HepG2 (cell line): ENCODE results near the gene BRAT1. TPM values are rescaled to one million over a fixed set of nuclear protein-coding genes. Genes with fewer than 3 reads are reported as not detected.
"Not testable (repeated sequence)": the region's sequence is repeated elsewhere in the genome, so short reads cannot be mapped to it uniquely, and the experiment has no call there.

Experiments
- ATAC-seq: fragments of 200-7000 bp; cut with Tn5 transposase; 3 replicates; pipeline ENCODE4 v1.9.1; 2020; ENCODE audit warnings: mild to moderate bottlenecking, moderate library complexity
- BruUV-seq: library from RNA; stranded (reverse); fragments of 400-500 nt; replicated peaks from 2 replicates; lab custom pipeline; 2021; lab: Mats Ljungman, UMichigan
- CTCF ChIA-PET: fragments of 300-600 bp; formaldehyde crosslinking; extraction: SDS; loops from one replicate; lab custom pipeline; 2021; ENCODE audit warnings: low total read pairs, inconsistent platforms, low intra/inter-chr PET ratio; lab: Yijun Ruan, JAX
- POLR2A ChIA-PET: fragments of 350-600 bp; sonication (Branson Sonifier 250); formaldehyde crosslinking; loops from one replicate; lab custom pipeline; 2020; ENCODE audit warnings: antibody characterized with exemption, inconsistent platforms; lab: Yijun Ruan, JAX
- DNase-seq: peaks from one replicate; pipeline ENCODE4 v3.0.0-alpha.2; 2015; ENCODE audit warnings: low spot score
- FAIRE-seq: peaks from 3 replicates; lab custom pipeline; 2011; peaks lifted over from hg19 to GRCh38; lab: Jason Lieb, UNC
- H2AFZ ChIP-seq: one replicate; pipeline ENCODE4 v1.6.1; 2011; ENCODE audit warnings: low read length, inconsistent platforms
- H3K27ac ChIP-seq: fragments of 300-600 bp; 3 replicates; pipeline ENCODE4 v1.8.0; 2011; ENCODE audit warnings: mixed run types, mild to moderate bottlenecking, mixed read lengths, low read length, inconsistent platforms; ENCODE audit not compliant: insufficient read depth; ENCODE audit errors: extremely low read length
- H3K27me3 ChIP-seq, 2 experiments: fragments of 200-600 bp in 1 of 2; 2 replicates in 1 of 2; 3 replicates in 1 of 2; pipeline versions ENCODE4 v1.6.0 to v1.8.0; 2011; ENCODE audit warnings: low read length in 2 of 2, mild to moderate bottlenecking in 2 of 2, moderate library complexity in 2 of 2, inconsistent platforms in 1 of 2; ENCODE audit not compliant: insufficient read depth in 2 of 2, control insufficient read depth in 1 of 2
- H3K36me3 ChIP-seq, 2 experiments: fragments of 200-600 bp in 1 of 2; replicated peaks in 1 of 2; 2 replicates in 1 of 2; 3 replicates in 1 of 2; pipeline versions ENCODE4 v1.5.1 to v1.8.0; 2011; ENCODE audit warnings: low read length in 2 of 2, inconsistent platforms in 1 of 2; ENCODE audit not compliant: insufficient read depth in 2 of 2, control insufficient read depth in 1 of 2
- H3K4me1 ChIP-seq: 2 replicates; pipeline ENCODE4 v1.5.1; 2012; ENCODE audit warnings: low read length, inconsistent platforms; ENCODE audit not compliant: insufficient read depth
- H3K4me2 ChIP-seq: 2 replicates; pipeline ENCODE4 v1.6.0; 2011; ENCODE audit warnings: low read depth, low read length, inconsistent platforms
- H3K4me3 ChIP-seq, 3 experiments: fragments of 200-600 bp in 1 of 3; sonication (generic), shearing (Covaris generic) in 1 of 3; replicated peaks in 1 of 3; 2 replicates each; pipeline ENCODE4 v1.5.1; 2011 to 2016; ENCODE audit warnings: low read length in 3 of 3, inconsistent platforms in 2 of 3, low read depth in 2 of 3, mild to moderate bottlenecking in 2 of 3, control low read depth in 1 of 3, mixed read lengths in 1 of 3; ENCODE audit not compliant: insufficient read depth in 1 of 3
- H3K79me2 ChIP-seq: one replicate; pipeline ENCODE4 v1.6.1; 2011; ENCODE audit warnings: low read length, inconsistent platforms; ENCODE audit not compliant: insufficient read depth
- H3K9ac ChIP-seq: 2 replicates; pipeline ENCODE4 v1.6.0; 2011; ENCODE audit warnings: mild to moderate bottlenecking, low read depth, low read length, inconsistent platforms; ENCODE audit not compliant: insufficient read depth
- H3K9me3 ChIP-seq: 2 replicates; pipeline ENCODE4 v1.5.1; 2012; ENCODE audit warnings: mild to moderate bottlenecking, low read length
- H4K20me1 ChIP-seq: 2 replicates; pipeline ENCODE4 v1.6.0; 2011; ENCODE audit warnings: inconsistent platforms, mild to moderate bottlenecking, low read length, moderate library complexity; ENCODE audit not compliant: insufficient read depth
- ATF6 ChIP-seq: sonication (generic); formaldehyde crosslinking; conservative IDR thresholded peaks from 2 replicates; pipeline ENCODE4 v1.4.0; 2020; ENCODE audit warnings: missing genetic modification reagents
- BATF2 ChIP-seq: sonication (generic); formaldehyde crosslinking; IDR thresholded peaks from 2 replicates; pipeline ENCODE4 v1.8.0; 2022; ENCODE audit warnings: mild to moderate bottlenecking, missing genetic modification reagents, moderate library complexity
- CENPT ChIP-seq: sonication (generic); formaldehyde crosslinking; IDR thresholded peaks from 2 replicates; pipeline ENCODE4 v1.8.0; 2022; ENCODE audit warnings: low read depth, mild to moderate bottlenecking, moderate library complexity, missing genetic modification reagents
- DPF2 ChIP-seq: sonication (generic); formaldehyde crosslinking; IDR thresholded peaks from 2 replicates; pipeline ENCODE4 v1.4.0; 2020; ENCODE audit warnings: mild to moderate bottlenecking, low read depth, missing genetic modification reagents, borderline replicate concordance
- FOXP1 ChIP-seq, 2 experiments: fragments of 450-650 bp in 1 of 2; IDR thresholded peaks; 2 replicates each; pipeline ENCODE4 v1.6.1; 2017 to 2018; ENCODE audit warnings: antibody characterized with exemption in 1 of 2
- HDAC2 ChIP-seq: sonication (generic); formaldehyde crosslinking; IDR thresholded peaks from 2 replicates; pipeline ENCODE4 v1.4.0; 2020; ENCODE audit warnings: missing genetic modification reagents
- MED13 ChIP-seq: sonication (generic); formaldehyde crosslinking; IDR thresholded peaks from 2 replicates; pipeline ENCODE4 v1.5.0; 2020; ENCODE audit warnings: missing genetic modification reagents
- NFE2 ChIP-seq: sonication (generic); formaldehyde crosslinking; IDR thresholded peaks from 2 replicates; pipeline ENCODE4 v1.4.0; 2020; ENCODE audit warnings: missing genetic modification reagents
- ONECUT2 ChIP-seq: sonication (generic); formaldehyde crosslinking; IDR thresholded peaks from 2 replicates; pipeline ENCODE4 v1.4.0; 2020; ENCODE audit warnings: missing genetic modification reagents
- PITX1 ChIP-seq: sonication (generic); formaldehyde crosslinking; IDR thresholded peaks from 2 replicates; pipeline ENCODE4 v1.5.1; 2020; ENCODE audit warnings: mild to moderate bottlenecking, missing genetic modification reagents
- SRSF1 ChIP-seq: fragments of 200-400 bp; formaldehyde crosslinking; optimal IDR thresholded peaks from 2 replicates; pipeline ENCODE3; 2017; ENCODE audit warnings: mild to moderate bottlenecking, low read depth, low read length, moderate library complexity
- ZBTB49 ChIP-seq: sonication (generic); formaldehyde crosslinking; IDR thresholded peaks from 2 replicates; pipeline ENCODE4 v1.4.0; 2020; ENCODE audit warnings: missing genetic modification reagents, borderline replicate concordance
- ZNF207 ChIP-seq: fragments of 450-650 bp; IDR thresholded peaks from 2 replicates; pipeline ENCODE4 v1.6.1; 2016; ENCODE audit warnings: antibody characterized with exemption, borderline replicate concordance
- ZNF234 ChIP-seq: sonication (generic); formaldehyde crosslinking; conservative IDR thresholded peaks from 2 replicates; pipeline ENCODE4 v1.5.1; 2020; ENCODE audit warnings: mild to moderate bottlenecking, missing genetic modification reagents
- ZNF777 ChIP-seq: sonication (generic); formaldehyde crosslinking; IDR thresholded peaks from 2 replicates; pipeline ENCODE4 v1.4.0; 2020; ENCODE audit warnings: missing genetic modification reagents
- WGBS: methylation state at CpG from one replicate; pipeline ENCODE4 v1.1.6; 2017; ENCODE audit warnings: low lambda C conversion rate; 5-methylcytosine and 5-hydroxymethylcytosine counted together
- in situ Hi-C: cut with HindIII; loops from 2 replicates; pipeline ENCODE4 v1.10.0; 2017; ENCODE audit warnings: low pct_unique_long_range_greater_than_20kb; ENCODE audit not compliant: extremely low pct_ligation_motif_present
- intact Hi-C: fragments of 100-400 bp; cut with micrococcal nuclease; formaldehyde crosslinking; loops from one replicate; pipeline ENCODE4 v1.10.0; 2022; ENCODE audit not compliant: unreplicated experiment
- polyA plus RNA-seq, 8 experiments: library from polyadenylated mRNA; depleted of rRNA in 3 of 8; stranded (reverse) in 7 of 8; unstranded in 1 of 8; fragments of >200 nt; fragmentation: Illumina TruSeq in 4 of 8; extraction: Trizol in 4 of 8; gene quantifications; 2 replicates each; pipeline versions ENCODE4 v1.2.1 to v1.2.3, GENCODE V29; 2011 to 2016; ENCODE audit warnings: low read depth in 4 of 8, missing spikeins in 1 of 8, mixed read lengths in 1 of 8; ENCODE audit not compliant: insufficient read depth in 1 of 8
- total RNA-seq, 5 experiments: library from RNA; depleted of rRNA; stranded (reverse); fragments of >200 nt; fragmentation: Illumina TruSeq; extraction: Trizol; gene quantifications; 2 replicates each; pipeline ENCODE4 v1.2.3, GENCODE V29; 2016; ENCODE audit warnings: low read depth in 1 of 5

The BRAT1 gene
- total and polyA plus RNA-seq, 2 of the 13 experiments (the other 11 are each of a cell fraction or from before 2014, with no cell fraction given) = 10.2 to 20.3 TPM

- H3K36me3 ChIP-seq, H3K4me1 ChIP-seq, in situ Hi-C loops, H2AFZ ChIP-seq, H3K27me3 ChIP-seq, H4K20me1 ChIP-seq, H3K9me3 ChIP-seq, CTCF ChIA-PET, ATAC-seq, H3K27ac ChIP-seq, intact Hi-C loops, BruUV-seq, H3K9ac ChIP-seq, POLR2A ChIA-PET, DNase-seq, FAIRE-seq, H3K79me2 ChIP-seq, H3K4me3 ChIP-seq, H3K4me2 ChIP-seq: not testable (repeated sequence)
- WGBS = 96% methylated on average over 9 of the region's 15 CpGs
Observed at GRCh38 chr7:2589941-2590340, 34.6 kb upstream of the BRAT1 start.

GRCh38 chr7:2589341-2589740, 34.0 kb upstream of the BRAT1 start:
- H2AFZ ChIP-seq = no peak overlapping the region
- H3K27me3 ChIP-seq = no peaks in the 10 kb centered on the region
- 96% methylated on average over 12 of the region's 16 CpGs for WGBS
- no peaks in the 10 kb centered on the region for H3K36me3 ChIP-seq
- ChIA-PET POLR2A (no interaction called here), CTCF (no interaction called here)
- no peak for FAIRE-seq
- H3K79me2 ChIP-seq = no peaks in the 10 kb centered on the region
- no peaks in the 10 kb centered on the region for H4K20me1 ChIP-seq
- H3K4me2 ChIP-seq = no peak overlapping the region
- no peak for DNase-seq
- no peak overlapping the region for H3K9ac ChIP-seq
- no peak overlapping the region for H3K4me3 ChIP-seq
- no peaks in the 10 kb centered on the region for H3K9me3 ChIP-seq
- no TSS peak for BruUV-seq
- in situ Hi-C loops (no loop called here), intact Hi-C loops (no loop called here)
- H3K4me1 ChIP-seq = no peaks in the 10 kb centered on the region
- H3K27ac ChIP-seq = no peak overlapping the region
- no peak for ATAC-seq
- TF ChIP-seq ZNF207 (no peak), ATF6 (no peak), PITX1 (CRISPR knock-in tag) (no peak), DPF2 (no peak), ZBTB49 (CRISPR knock-in tag) (no peak), ONECUT2 (CRISPR knock-in tag) (no peak), MED13 (no peak), CENPT (CRISPR knock-in tag) (no peak), HDAC2 (CRISPR knock-in tag) (no peak), NFE2 (no peak), FOXP1 (IDR thresholded peaks at IDR 0.05) (no peak), FOXP1 (CRISPR knock-in tag; IDR thresholded peaks at IDR 0.05) (no peak), ZNF234 (CRISPR knock-in tag) (no peak), ZNF777 (CRISPR knock-in tag) (no peak), BATF2 (CRISPR knock-in tag) (no peak), SRSF1 (no peak)
